HG03571 (cell line): ENCODE data around the gene RNASE13.

Experiments
- ATAC-seq: cut with Tn5 transposase; IDR thresholded peaks from one replicate; pipeline ENCODE4 v1.9.1; 2021; ENCODE audit not compliant: unreplicated experiment

RNASE13 gene

DNA sequence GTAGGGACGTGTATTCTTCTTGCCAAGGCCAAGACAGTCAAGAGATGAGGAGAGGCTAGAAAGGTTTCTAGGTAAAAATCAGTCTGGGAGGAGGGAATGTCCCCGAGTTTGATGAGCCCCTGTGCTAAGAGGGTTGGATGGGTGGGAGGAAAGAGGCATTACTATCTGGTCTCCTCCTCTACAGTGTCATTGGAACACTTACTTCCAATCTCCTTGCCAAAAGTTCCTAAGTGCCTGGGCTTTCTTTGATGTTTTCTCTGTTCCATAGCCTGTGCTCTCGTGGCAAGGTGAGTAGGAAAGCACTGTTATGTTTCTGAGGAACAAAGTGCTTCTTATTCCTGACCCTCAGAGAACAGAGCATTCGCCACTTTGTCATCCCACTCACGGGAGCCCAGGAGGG is at the start of gene RNASE13:
RNASE13 (minus strand) TSS at position 101 of the 400 bp plus-strand sequence. CDS start 519 bp downstream, outside the sequence.
- ATAC-seq, result no peak

DNA sequence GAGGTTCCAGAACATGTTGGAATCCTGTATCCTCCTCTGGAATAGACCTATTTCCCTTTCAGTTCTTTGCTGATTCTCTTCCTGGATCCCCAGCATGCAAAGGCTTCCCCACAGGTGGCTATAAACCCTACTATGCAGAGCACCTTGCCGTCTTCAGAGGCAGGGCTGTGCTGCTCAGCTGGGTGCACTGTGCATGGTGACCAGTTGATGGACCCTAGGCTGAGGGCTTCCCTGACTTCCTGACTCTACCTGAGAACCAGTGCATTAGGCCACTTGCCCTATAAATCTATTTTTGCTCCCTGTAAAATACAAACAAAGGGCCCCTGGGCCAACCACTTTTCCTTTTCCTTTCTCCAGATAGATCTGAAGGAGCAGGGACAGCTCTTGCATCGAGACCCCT is 49.8 kb upstream of the RNASE13 start:
- no peak for ATAC-seq

- ATAC-seq, result no peak
These were observed 49.1 kb upstream of the RNASE13 start for GRCh38 chr14:21083565-21084325.

DNA sequence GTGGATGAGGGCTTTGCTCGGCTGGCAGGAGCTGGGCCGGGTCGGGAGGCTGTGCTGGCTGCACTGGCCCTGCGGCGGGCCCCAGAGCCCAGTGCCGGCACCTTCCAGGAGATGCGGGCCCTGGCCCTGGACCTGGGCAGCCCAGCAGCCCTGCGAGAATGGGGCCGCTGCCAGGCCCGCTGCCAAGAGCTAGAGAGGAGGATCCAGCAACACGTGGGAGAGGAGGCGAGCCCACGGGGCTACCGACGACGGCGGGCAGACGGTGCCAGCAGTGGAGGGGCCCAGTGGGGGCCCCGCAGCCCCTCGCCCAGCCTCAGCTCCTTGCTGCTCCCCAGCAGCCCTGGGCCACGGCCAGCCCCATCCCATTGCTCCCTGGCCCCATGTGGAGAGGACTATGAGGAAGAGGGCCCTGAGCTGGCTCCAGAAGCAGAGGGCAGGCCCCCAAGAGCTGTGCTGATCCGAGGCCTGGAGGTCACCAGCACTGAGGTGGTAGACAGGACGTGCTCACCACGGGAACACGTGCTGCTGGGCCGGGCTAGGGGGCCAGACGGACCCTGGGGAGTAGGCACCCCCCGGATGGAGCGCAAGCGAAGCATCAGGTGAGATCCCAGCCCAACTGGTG is 47.0 kb upstream of the RNASE13 start:
- no peak for ATAC-seq

DNA sequence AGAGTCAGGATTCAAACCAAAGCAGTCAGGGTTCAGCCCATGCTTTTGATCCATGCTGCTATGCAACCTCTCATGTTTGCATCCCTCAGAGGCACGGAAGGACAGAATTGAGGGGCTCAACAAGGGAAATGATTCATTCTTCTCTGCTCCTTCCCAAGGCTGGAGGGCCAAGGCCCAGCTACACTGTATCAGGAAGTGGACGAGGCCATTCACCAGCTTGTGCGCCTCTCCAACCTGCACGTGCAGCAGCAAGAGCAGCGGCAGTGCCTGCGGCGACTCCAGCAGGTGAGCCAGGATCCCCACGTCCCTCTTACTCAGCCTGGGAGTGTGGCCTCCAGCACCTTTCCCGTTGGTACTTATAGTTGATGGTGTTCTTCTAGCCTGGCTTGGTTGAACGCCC is 44.1 kb upstream of the RNASE13 start:
- no peak for ATAC-seq

GRCh38 chr14:21078287-21078686 is 43.7 kb upstream of the RNASE13 start:
- ATAC-seq, result no peak

DNA sequence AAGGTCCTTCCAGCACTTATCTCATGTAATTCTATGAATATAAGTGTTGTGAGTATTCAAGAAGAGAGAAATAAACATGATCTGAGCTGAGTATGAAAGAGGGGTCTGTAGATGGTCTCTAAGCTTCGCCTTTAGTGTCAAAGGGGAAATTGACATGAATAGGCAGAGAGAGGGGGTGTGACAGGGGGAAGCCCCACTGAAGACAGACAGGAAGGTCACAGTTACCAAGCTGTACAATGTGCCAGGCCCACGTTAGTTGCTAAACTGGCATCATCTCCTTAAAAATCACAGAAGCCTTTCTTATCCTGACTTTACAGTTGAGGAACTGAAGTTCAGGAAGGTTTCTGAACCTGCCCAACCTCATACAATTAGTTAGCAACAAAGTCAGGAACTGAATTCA is 43.1 kb upstream of the RNASE13 start:
- no peak for ATAC-seq

- ATAC-seq, result no peak
These were observed 41.3 kb upstream of the RNASE13 start for GRCh38 chr14:21075719-21076437.

DNA sequence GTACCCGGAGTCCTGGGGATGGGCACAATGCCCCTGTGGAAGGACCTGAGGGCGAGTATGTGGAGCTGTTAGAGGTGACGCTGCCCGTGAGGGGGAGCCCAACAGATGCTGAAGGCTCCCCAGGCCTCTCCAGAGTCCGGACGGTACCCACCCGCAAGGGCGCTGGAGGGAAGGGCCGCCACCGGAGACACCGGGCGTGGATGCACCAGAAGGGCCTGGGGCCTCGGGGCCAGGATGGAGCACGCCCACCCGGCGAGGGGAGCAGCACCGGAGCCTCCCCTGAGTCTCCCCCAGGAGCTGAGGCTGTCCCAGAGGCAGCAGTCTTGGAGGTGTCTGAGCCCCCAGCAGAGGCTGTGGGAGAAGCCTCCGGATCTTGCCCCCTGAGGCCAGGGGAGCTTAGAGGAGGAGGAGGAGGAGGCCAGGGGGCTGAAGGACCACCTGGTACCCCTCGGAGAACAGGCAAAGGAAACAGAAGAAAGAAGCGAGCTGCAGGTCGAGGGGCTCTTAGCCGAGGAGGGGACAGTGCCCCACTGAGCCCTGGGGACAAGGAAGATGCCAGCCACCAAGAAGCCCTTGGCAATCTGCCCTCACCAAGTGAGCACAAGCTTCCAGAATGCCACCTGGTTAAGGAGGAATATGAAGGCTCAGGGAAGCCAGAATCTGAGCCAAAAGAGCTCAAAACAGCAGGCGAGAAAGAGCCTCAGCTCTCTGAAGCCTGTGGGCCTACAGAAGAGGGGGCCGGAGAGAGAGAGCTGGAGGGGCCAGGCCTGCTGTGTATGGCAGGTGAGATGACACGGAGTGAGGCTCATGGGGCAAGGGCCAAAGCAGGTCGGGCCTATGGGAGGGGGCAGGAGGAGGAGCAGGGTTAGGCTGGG is 40.0 kb upstream of the RNASE13 start:
- ATAC-seq, result no peak

GRCh38 chr14:21073921-21074320 is 39.3 kb upstream of the RNASE13 start:
- no peak for ATAC-seq

DNA sequence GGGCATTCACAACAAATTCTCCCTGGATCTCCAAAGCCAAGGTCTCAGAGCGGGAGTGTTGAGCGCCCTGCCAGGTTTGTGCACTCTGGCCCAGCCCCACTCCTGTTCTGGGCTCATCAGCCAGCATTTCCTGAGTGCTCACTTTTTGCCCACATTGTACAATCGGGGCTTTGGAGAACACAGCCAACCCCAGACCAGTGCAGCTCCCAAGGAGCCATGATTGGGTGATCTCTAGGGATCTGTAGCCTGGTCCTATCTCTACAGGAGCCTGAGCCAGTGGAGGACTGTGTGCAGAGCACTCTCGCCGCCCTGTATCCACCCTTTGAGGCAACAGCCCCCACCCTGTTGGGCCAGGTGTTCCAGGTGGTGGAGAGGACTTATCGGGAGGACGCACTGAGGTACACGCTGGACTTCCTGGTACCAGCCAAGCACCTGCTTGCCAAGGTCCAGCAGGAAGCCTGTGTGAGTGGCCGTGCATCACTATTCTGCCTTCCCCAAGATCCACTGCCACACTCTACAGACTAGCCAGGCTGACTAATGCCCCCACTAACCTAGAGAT is 38.3 kb upstream of the RNASE13 start:
- no peak for ATAC-seq

- no peak for ATAC-seq
These were observed 37.4 kb upstream of the RNASE13 start for GRCh38 chr14:21072031-21072473.

DNA sequence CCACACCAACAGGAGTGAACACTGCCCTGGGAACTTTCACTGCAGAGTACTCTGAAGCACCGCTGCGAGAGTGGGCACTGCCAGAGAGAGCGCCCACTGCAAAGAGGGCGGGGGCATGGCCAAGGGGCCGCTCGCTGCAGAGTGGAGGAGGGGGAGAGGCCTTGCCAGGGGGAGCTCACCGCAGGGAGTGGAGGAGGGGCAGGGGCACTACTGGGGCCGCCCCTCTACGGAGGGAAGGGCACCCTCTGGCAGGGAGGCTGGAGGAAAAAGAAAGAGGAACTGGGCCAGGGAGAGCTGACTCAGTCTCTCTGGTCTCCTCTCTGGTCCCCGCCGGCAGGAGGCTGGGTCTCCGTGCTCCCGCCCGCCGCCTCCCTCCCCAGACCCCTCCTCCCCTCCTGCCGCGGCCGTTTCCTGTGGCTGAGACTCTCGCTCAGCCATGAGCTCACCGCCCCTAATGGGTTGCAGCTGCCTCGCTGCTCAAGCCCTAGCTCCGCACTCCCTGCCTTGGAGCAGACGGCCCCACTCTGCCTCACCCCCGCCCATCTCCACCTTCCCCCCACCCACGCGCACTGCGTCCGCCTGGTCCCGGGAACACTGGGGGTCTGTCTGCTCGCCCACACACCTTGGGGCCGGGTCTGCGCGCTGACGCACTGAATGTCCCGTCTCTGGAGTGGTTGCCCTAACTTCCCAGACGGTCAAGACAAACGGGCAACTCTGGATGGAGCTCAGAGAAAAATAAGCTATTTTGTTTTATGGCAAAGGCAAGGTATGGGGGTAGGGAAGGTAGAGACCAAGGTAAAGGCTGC is 36.8 kb upstream of the RNASE13 start:
- ATAC-seq, result peak; percentile 69

DNA sequence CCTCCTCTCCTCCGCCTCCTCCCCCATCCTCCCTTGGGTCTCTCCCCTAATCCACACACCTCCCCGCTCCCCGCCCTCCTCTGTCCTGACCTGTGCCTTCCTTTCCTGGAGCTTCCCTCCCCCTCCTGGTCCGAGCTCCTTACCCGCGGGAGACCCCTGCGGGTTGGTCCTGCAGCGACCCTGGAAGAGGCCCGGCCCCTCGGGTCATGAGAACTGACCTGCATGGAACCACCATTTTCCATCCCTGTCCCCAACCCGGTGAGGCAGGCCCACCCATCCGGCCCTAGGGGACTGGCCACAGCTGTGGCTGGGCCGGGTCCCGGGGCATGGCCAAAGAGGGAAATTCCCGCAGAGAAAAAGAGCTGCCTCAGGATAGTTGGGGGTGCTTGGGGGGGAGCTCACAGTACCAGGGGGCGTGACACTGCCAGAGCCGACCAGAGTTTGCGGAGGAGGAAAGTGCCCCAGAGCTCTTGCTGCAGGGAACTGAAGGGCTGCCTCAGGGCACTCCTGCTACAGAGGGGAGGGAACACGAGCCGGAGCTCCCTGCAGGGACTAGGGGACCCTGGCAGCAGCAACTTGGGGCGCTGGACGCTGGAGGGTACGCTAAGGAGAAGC is 36.1 kb upstream of the RNASE13 start:
- ATAC-seq, result no peak

DNA sequence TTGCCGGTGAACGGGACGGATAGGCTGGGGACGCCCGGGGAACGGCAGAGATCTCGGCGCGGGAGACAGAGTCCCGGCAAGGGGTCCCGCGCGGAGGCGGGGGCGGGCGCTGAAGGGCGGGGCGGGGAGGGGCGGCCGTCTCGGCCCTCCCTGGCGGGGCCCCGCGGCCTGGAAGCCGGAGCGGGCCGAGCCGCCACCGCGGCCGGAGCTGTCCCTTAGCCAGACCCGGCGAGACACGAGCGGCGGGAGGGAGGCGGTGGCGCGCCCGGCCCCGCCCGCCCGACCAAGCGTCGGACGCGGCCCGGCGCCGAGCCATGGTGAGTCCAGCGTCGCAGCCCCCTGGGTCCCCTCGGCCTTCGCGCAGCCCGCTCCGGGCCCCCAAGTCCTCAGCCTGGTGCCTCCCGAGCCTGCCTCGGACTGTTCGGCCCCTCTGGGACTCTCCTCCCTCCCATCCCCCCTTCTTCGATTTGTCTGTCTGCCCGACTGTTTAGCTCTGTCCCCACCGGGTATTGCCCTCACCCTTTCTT is 35.5 kb upstream of the RNASE13 start, which contains the start of gene ARHGEF40:
ARHGEF40 (plus strand) TSS at position 222 of the 527 bp plus-strand sequence; CDS start at position 315, 93 bp downstream.
- no peak for ATAC-seq

DNA sequence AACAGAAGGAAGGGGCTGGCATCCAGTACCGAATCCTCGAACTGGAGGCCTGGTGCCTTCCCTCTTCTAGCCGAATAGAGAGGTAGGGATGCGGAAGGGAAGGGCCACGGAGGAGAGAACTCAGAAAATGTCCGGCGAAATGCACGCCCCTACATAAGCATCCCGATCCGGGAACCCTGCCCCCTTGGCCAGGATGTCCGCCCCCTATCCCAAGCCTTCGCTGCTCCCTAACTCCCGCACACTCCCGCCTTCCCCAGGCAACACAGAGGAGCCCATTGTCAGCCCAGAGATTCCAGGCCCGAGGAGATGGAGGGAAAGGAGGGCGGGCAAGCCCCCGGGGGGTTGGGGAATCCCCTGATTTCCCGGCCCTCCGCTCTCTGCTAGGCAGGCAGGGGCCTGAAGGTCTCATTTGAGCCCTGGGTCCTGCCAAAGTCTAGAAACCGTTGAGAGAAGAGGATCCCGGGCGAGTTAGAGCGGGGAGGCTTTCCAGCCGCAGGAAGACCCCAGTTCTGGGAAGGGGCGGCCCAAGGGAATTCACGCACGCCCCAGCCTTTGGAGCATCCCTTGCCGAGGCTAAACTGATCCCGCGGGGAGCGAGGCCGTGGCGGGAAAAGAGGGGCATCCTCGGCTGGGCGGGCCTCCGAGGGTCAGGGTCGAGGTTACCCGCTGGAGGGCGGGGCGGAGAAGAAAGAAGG is 34.9 kb upstream of the RNASE13 start:
- ATAC-seq, result no peak

DNA sequence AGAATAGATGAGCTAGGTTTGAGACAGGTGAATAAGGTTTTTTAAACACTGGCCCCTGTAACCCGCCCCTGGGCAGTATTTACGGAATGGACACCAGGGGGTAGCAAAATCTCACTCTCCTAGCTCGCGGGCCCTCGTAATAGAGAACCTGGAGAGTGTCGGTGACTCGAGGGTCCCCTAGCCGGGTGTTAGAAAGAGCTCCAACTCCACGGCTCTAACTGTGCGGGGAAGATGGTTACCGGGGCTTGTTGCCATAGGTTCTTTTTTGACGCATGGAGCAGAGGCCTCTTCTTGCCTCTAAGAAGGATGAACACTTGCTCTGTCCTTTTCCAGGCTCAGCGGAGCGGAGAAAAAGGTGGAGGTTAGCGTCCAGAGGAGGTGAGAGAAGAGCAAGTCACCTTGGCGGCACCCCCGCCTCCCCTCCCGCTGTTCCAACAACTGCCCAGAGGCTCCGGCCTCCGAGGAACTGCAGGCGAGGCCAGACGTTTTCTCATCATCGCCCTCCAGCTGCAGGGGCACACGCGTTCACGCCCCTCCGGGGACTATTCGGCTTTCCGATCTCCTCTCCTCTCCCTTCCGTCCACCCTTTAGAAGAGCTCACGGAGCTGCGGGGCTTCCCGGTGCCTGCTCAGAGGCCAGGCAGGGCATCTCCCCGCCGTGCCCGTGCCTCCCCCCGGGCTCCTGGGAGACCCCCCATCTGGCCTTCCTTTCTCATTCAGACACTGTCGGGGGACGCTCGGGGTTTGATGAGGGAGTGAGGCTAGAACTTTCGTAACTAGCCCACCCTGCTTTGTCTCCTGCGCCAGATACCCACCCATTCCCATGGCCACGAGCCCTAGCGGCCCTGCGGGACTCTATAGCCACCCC is 34.1 kb upstream of the RNASE13 start:
- no peak for ATAC-seq
